ENCODE results near the gene SESN1.

- TF ChIP-seq CTCF (IDR thresholded peaks at IDR 0.05), result no peak
- TF ChIP-seq EZH2phosphoT487 (IDR thresholded peaks at IDR 0.05), result no peak
Measured at GRCh38 chr6:109055771-109056235, 38.8 kb downstream of the SESN1 start.

All from neural progenitor cell (in vitro differentiated cells).